Activated gamma-delta T cell (primary cell): ENCODE results near the gene KRT72.

ENCODE experiments used
- DNase-seq: peaks from one replicate; lab custom pipeline; 2025; lab: John Stamatoyannopoulos, UW

KRT72 gene

GRCh38 chr12:52541709-52542108 lies 59.6 kb downstream of the KRT72 start:
- no peak for DNase-seq

DNA sequence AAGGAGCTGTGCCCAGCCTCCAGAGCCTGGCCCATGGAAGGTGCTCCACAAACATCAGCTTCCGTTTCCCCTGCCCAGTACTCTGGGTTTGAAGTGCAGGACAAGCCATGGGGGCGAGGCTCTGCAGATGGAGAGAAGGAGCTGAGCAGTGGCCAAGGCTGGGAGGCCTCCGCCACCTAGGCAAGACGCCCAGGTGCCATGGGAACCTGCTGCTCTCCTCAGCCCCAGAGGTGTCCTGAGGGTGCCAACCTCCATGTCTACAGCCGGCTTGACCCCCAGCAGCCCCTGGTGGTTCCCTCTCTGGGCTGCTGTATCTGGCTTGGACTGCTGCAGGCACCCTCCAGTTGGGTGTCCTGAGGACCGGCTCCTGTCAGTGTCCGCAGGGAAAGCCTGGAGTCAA lies 60.7 kb downstream of the KRT72 start:
- DNase-seq, result no peak

- no peak for DNase-seq
Measured at GRCh38 chr12:52539821-52540173, 61.5 kb downstream of the KRT72 start.

- DNase-seq, result no peak
Measured at GRCh38 chr12:52539083-52539820, 62.0 kb downstream of the KRT72 start.

DNA sequence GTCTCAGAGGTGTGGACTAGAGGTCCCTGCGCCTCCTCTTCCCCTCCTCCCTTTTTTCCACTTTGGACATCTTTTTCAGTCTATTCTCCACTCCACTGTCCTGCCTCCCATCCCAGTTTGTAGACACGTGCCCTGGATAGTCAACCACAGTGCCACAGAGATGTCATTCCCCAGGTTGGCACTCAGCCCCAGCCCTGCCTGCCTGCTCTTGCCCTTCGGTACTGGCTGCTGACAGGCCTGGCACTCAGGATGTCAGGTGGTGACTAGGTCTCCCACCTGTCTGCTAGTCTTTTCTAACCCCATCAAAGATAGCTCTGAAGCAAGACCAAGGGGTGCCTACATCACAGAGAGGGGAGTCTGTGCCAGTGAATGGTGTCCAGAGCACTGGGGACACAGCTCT lies 64.2 kb downstream of the KRT72 start:
- no peak for DNase-seq
